HL-60 (cell line): ENCODE measurements around the gene N4BP2L2.

Experiments used
- DNase-seq, 2 experiments: peaks; one replicate each; pipeline ENCODE4 v3.0.0-alpha.2; 2010 to 2020; ENCODE audit warnings: low read depth in 1 of 2, low spot score in 1 of 2
- H3K27ac ChIP-seq: fragments of 250-450 bp; sonication (Bioruptor Pico); replicated peaks from 2 replicates; pipeline ENCODE4 v1.5.1; 2020; ENCODE audit warnings: mild to moderate bottlenecking, moderate library complexity
- H3K27me3 ChIP-seq: fragments of 250-450 bp; sonication (Bioruptor Pico); 2 replicates; pipeline ENCODE4 v1.5.1; 2021; ENCODE audit warnings: mild to moderate bottlenecking, moderate library complexity; ENCODE audit not compliant: insufficient read depth, poor library complexity, severe bottlenecking
- H3K4me3 ChIP-seq: replicated peaks from 2 replicates; pipeline ENCODE4 v1.5.1; 2011; ENCODE audit warnings: mild to moderate bottlenecking, control low read depth, low read length; ENCODE audit not compliant: insufficient read depth
- CTCF ChIP-seq: IDR thresholded peaks from one replicate; pipeline ENCODE4 v1.5.1; 2011; ENCODE audit warnings: low read length, control low read depth, inconsistent platforms; ENCODE audit not compliant: insufficient read depth
- GABPA ChIP-seq: IDR thresholded peaks from 2 replicates; pipeline ENCODE4 v1.6.1; 2012; ENCODE audit warnings: low read depth
- POLR2AphosphoS5 ChIP-seq: IDR thresholded peaks from 2 replicates; pipeline ENCODE4 v1.6.1; 2012; ENCODE audit warnings: low read depth
- REST ChIP-seq: IDR thresholded peaks from 2 replicates; pipeline ENCODE4 v1.6.1; 2012; ENCODE audit warnings: low read depth; ENCODE audit not compliant: insufficient replicate concordance
- SPI1 ChIP-seq: IDR thresholded peaks from 2 replicates; pipeline ENCODE4 v1.6.1; 2012; ENCODE audit warnings: low read depth, mild to moderate bottlenecking, borderline replicate concordance

Gene N4BP2L2

GRCh38 chr13:32426990-32427851 is 111.4 kb downstream of the N4BP2L2 start:
- peak; percentile 60 to 64 for DNase-seq
- H3K27ac ChIP-seq, result peak overlapping the region; percentile 68
- peak; percentile 30; the same call in 1 of the 2 replicates for TF ChIP-seq POLR2AphosphoS5
- TF ChIP-seq REST, result peak; percentile 15
- no peak for TF ChIP-seq SPI1
- H3K27me3 ChIP-seq, result no peaks in the 10 kb centered on the region
- peak overlapping the region; percentile 70 for H3K4me3 ChIP-seq

- Histone ChIP-seq H3K27me3 (no peaks in the 10 kb centered on the region), H3K4me3 (peak overlapping the region; percentile 70), H3K27ac (peak overlapping the region; percentile 68)
- TF ChIP-seq SPI1 (peak; percentile 62; the same call in 1 of the 2 replicates), GABPA (no peak), REST (no peak)
- peak; percentile 43 to 78 for DNase-seq
These were observed 112.2 kb downstream of the N4BP2L2 start for GRCh38 chr13:32426191-32426989.

GRCh38 chr13:32425158-32425557 is 113.4 kb downstream of the N4BP2L2 start:
- no peak overlapping the region for H3K27ac ChIP-seq
- H3K4me3 ChIP-seq, result no peak overlapping the region
- DNase-seq, result no peak
- TF ChIP-seq GABPA (no peak), CTCF (no peak), REST (no peak), POLR2AphosphoS5 (no peak), SPI1 (no peak)
- H3K27me3 ChIP-seq, result no peaks in the 10 kb centered on the region

- peak; percentile 39 to 89 for DNase-seq
- Histone ChIP-seq H3K4me3 (no peak overlapping the region), H3K27ac (peak overlapping the region; percentile 40), H3K27me3 (no peaks in the 10 kb centered on the region)
- TF ChIP-seq CTCF, result no peak
- peak; percentile 71 for TF ChIP-seq POLR2AphosphoS5
- TF ChIP-seq GABPA, result no peak
- TF ChIP-seq SPI1, result peak; percentile 67; the same call in 1 of the 2 replicates
- TF ChIP-seq REST, result no peak
These were observed 115.0 kb downstream of the N4BP2L2 start for GRCh38 chr13:32423592-32423991.
